Measurements from ENCODE around the gene CHERP.

DNA sequence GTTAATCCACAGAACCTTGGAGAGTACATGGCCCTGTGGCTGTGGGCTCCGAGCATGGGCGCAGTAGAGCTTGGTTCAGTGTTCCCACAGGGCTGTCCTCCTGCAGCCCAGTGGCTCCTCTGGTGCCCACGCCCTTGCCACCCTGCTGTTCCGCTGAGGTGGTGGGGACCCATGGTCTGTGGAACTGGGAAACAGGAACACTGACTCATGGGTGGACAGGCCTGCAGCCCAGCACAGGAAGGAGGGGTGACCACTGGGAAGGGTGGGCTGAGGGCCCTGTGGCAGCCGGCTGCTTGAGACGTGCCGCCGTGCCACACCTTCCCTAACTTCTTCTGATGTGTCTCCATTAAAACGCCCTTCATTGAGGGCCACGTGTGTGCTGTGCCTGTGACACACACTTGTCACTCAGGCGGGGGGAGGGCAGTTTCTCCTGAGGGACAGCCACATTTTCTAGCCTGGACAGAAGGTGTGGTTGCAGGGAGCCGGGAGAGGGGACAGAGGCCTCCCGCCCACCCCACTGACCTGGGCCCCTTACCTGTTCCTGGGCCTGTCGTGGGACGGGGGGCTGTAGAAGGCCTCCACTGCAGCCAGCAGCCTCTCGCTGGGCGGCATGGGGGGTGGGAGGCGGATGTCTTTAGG is 21.1 kb downstream of the CHERP start:
- TF ChIP-seq, protein P1, sequence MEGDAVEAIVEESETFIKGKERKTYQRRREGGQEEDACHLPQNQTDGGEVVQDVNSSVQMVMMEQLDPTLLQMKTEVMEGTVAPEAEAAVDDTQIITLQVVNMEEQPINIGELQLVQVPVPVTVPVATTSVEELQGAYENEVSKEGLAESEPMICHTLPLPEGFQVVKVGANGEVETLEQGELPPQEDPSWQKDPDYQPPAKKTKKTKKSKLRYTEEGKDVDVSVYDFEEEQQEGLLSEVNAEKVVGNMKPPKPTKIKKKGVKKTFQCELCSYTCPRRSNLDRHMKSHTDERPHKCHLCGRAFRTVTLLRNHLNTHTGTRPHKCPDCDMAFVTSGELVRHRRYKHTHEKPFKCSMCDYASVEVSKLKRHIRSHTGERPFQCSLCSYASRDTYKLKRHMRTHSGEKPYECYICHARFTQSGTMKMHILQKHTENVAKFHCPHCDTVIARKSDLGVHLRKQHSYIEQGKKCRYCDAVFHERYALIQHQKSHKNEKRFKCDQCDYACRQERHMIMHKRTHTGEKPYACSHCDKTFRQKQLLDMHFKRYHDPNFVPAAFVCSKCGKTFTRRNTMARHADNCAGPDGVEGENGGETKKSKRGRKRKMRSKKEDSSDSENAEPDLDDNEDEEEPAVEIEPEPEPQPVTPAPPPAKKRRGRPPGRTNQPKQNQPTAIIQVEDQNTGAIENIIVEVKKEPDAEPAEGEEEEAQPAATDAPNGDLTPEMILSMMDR (IDR thresholded peaks at IDR 0.05; ENCODE audit: poor library complexity): no peak
- TF ChIP-seq EZH2phosphoT487 (IDR thresholded peaks at IDR 0.05; ENCODE audit: low read depth, severe bottlenecking, unreplicated experiment) (no peak), EZH2 (IDR thresholded peaks at IDR 0.05; ENCODE audit: borderline replicate concordance) (no peak)

All from hepatocyte (in vitro differentiated cells).